C4-2B (cell line): ENCODE results near the gene SATL1.

Source experiments
- ZFX ChIP-seq: fragments of 450-650 bp; IDR thresholded peaks from 2 replicates; pipeline ENCODE4 v1.6.1; 2017
- TF ChIP-seq, protein P1 (sequence below): fragments of 450-650 bp; conservative IDR thresholded peaks from 2 replicates; pipeline ENCODE4 v1.5.1; 2017; ENCODE audit warnings: mild to moderate bottlenecking

DNA sequence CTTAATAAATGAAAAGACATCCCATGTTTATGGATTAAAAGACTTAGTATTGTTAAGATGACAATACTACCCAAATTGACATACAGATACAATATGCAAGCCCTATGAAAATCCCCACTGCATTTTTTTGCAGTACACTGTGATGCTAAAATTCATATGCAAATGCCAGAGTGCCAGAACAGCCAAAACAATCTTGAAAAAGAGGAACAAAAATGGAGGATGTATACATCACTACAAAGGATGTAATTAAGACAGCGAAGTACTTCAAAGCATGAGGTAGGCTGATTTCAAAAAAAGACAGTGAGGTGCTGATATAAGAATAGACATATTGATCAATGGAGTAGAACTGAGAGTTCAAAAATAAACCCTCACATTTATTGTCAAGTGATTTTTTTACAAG, 47.3 kb downstream of the SATL1 start:
- TF ChIP-seq, protein P1, sequence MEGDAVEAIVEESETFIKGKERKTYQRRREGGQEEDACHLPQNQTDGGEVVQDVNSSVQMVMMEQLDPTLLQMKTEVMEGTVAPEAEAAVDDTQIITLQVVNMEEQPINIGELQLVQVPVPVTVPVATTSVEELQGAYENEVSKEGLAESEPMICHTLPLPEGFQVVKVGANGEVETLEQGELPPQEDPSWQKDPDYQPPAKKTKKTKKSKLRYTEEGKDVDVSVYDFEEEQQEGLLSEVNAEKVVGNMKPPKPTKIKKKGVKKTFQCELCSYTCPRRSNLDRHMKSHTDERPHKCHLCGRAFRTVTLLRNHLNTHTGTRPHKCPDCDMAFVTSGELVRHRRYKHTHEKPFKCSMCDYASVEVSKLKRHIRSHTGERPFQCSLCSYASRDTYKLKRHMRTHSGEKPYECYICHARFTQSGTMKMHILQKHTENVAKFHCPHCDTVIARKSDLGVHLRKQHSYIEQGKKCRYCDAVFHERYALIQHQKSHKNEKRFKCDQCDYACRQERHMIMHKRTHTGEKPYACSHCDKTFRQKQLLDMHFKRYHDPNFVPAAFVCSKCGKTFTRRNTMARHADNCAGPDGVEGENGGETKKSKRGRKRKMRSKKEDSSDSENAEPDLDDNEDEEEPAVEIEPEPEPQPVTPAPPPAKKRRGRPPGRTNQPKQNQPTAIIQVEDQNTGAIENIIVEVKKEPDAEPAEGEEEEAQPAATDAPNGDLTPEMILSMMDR: no peak
- TF ChIP-seq ZFX: no peak
